Measurements from ENCODE around the gene SLC25A29.

Gene SLC25A29, protein sequence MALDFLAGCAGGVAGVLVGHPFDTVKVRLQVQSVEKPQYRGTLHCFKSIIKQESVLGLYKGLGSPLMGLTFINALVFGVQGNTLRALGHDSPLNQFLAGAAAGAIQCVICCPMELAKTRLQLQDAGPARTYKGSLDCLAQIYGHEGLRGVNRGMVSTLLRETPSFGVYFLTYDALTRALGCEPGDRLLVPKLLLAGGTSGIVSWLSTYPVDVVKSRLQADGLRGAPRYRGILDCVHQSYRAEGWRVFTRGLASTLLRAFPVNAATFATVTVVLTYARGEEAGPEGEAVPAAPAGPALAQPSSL

DNA sequence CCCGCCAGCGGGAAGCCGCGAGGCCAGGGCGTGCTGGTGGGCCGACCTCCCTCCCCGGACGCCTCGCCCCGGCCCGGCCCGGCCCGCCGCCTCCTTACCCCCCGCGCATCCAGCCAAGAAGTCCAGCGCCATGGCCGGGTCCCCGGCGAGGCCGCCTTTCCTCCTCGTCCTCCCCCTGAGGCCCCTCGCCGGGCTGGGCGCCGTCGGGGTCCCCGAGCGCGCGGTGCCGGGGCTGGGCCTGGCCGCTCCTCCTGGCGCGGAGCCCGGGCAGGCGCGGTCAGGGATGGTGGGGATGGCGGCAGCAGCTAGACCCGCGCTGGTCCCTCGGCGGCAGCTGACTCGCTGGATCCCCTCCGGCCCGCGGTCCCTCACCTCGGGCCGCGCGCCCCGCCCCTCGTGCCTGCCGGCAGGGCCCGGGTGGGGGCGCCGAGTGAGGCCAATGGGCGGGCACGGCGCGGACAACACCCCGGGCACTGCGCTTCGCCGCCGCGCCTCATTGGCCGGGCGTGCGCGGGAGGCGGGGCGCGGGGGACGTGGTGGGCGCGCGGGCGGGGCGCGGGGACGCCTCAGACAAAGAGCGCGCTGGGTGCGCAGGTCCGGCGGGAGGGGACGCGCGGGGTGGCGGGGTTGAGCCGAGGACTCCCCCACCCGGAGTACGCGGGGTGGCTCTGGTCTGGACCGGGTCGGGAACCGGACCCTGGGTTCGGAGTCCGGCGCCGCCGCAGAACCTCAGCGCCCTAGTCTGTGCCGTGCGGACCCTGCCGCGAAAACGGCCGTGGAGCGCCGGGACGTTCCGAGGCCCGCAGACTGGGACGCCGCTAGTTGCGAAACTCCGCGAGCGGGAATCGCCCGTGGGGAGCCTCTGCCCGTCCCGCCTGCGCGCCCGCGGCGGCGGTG is at the start of gene SLC25A29:
Gene SLC25A29, minus strand, starts transcription at position 344 of the 897 bp plus-strand sequence. Its CDS starts 212 bp downstream, at position 132.
- Histone ChIP-seq H3K4me3 (ENCODE audit: severe bottlenecking) (peak within 1 kb of the TSS; percentile 61), H3K36me3 (ENCODE audit: low read depth) (no peaks in the 10 kb centered on the region), H3K27ac (ENCODE audit: poor library complexity, severe bottlenecking) (peak within 1 kb of the TSS; percentile 55), H3K27me3 (ENCODE audit: insufficient read depth, poor library complexity, severe bottlenecking) (no peaks in the 10 kb centered on the region), H3K4me1 (ENCODE audit: insufficient read depth, poor library complexity, severe bottlenecking) (peaks cover 4% of the 10 kb centered on the region), H3K9me3 (ENCODE audit: severe bottlenecking) (no peaks in the 10 kb centered on the region)
- no peak for DNase-seq (ENCODE audit: low spot score)
- peak; percentile 77 for ATAC-seq (ENCODE audit: low read depth)
- TF ChIP-seq, protein P1, sequence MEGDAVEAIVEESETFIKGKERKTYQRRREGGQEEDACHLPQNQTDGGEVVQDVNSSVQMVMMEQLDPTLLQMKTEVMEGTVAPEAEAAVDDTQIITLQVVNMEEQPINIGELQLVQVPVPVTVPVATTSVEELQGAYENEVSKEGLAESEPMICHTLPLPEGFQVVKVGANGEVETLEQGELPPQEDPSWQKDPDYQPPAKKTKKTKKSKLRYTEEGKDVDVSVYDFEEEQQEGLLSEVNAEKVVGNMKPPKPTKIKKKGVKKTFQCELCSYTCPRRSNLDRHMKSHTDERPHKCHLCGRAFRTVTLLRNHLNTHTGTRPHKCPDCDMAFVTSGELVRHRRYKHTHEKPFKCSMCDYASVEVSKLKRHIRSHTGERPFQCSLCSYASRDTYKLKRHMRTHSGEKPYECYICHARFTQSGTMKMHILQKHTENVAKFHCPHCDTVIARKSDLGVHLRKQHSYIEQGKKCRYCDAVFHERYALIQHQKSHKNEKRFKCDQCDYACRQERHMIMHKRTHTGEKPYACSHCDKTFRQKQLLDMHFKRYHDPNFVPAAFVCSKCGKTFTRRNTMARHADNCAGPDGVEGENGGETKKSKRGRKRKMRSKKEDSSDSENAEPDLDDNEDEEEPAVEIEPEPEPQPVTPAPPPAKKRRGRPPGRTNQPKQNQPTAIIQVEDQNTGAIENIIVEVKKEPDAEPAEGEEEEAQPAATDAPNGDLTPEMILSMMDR (IDR thresholded peaks at IDR 0.05; ENCODE audit: poor library complexity, severe bottlenecking), result peak; percentile 11

DNA sequence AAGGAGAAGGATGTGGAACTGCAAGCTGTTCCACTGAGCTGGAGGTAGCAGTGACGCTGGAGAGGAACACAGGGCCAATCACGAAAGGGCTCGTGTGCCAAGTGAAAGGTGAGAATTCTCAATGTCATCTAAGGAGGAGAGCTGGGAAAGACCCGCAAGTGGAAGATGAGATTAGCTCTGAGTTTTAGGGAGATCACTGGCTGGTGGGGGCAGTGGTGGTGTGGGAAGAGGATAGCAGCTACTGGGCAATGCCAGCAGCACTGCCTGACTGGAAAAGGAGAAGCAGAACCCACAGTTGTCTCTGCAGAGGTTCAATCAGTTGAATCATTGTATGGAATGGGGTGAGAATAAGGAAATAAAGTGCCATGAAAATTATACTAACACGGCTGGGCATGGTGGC is 44.7 kb upstream of the SLC25A29 start:
- Histone ChIP-seq H3K9me3 (ENCODE audit: severe bottlenecking) (no peaks in the 10 kb centered on the region), H3K4me1 (ENCODE audit: insufficient read depth, poor library complexity, severe bottlenecking) (no peaks in the 10 kb centered on the region), H3K27ac (ENCODE audit: poor library complexity, severe bottlenecking) (no peak overlapping the region), H3K4me3 (ENCODE audit: severe bottlenecking) (no peak overlapping the region), H3K36me3 (ENCODE audit: low read depth) (peaks cover 94% of the 10 kb centered on the region), H3K27me3 (ENCODE audit: insufficient read depth, poor library complexity, severe bottlenecking) (no peaks in the 10 kb centered on the region)
- TF ChIP-seq, protein P1 (IDR thresholded peaks at IDR 0.05; ENCODE audit: poor library complexity, severe bottlenecking), result no peak
- ATAC-seq (ENCODE audit: low read depth) (no peak), DNase-seq (ENCODE audit: low spot score) (no peak)

DNA sequence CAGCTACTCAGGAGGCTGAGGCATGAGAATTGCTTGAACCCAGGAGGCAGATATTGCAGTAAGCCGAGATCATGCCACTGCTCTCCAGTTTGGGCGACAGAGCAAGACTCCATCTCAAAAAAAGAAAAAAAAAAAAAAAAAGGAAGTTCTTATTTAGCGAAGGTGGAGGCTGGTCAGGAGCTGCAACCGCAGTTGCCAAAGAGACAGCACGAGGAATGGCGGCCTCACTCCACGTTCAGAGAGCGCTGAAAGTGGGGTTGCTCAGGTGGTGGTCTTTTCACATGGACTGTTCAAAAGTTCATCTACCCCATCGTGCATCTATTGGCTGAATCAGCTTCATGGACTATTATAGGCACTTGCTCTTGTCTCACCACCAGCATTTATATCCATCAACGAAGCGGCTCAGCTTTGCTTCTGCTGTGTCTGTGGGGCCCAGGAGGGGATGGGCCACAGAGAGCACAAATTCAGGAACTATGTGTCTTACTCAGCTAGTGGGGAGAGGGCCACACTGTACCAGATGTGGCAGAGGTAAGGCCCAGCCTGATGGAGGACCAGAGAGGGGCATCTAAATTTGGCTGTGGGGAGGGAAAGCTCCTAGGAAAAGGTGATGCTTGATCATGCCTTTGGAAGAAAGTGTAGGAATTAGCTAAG is 44.2 kb upstream of the SLC25A29 start:
- TF ChIP-seq, protein P1 (IDR thresholded peaks at IDR 0.05; ENCODE audit: poor library complexity, severe bottlenecking), result no peak
- H3K27ac ChIP-seq (ENCODE audit: poor library complexity, severe bottlenecking), result no peak overlapping the region
- no peak for DNase-seq (ENCODE audit: low spot score)
- H3K27me3 ChIP-seq (ENCODE audit: insufficient read depth, poor library complexity, severe bottlenecking), result no peaks in the 10 kb centered on the region
- H3K9me3 ChIP-seq (ENCODE audit: severe bottlenecking), result no peaks in the 10 kb centered on the region
- H3K36me3 ChIP-seq (ENCODE audit: low read depth), result peaks cover 94% of the 10 kb centered on the region
- ATAC-seq (ENCODE audit: low read depth), result no peak
- no peak overlapping the region for H3K4me3 ChIP-seq (ENCODE audit: severe bottlenecking)
- no peaks in the 10 kb centered on the region for H3K4me1 ChIP-seq (ENCODE audit: insufficient read depth, poor library complexity, severe bottlenecking)

DNA sequence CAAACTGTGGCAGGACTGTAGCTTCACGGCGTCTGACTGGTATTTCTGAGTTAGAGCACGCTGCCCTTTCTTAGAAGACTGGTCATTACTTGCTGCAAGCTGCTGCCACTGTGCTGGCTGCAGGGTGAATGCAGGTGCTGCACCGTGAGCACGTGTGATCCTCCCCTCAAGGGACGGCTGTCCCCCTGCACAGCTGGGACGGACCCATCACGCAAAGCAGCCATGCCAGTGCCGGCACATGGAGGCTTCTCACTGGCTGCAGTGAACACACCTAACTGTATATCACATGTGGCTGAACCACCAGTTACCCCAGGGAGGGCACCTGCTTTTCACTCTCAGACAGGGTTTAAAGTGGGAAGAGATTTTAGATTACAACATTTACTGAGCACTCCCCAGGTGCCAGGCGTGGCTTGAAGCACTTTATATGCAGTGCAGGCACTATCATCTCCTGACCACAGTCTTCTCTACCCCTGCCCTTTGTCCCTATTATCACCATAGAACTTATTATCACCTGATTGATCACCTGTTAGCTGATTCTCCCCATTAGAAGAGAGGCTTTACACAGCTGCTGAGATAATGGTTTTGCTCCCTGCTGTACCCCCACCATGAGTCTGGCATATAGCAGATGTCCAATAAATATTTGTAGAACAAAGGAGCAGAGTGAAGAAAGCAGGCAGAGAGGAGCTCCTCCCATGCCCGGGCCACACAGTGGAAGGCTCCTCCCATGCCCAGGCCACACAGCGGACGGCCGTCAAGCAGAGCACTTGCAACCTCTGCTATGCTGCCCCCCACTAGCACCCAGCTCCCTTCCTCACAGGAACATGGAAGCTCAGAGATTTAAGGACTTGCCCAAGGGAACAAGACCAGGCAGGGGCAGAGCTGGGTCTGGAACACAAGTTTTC is 42.8 kb upstream of the SLC25A29 start:
- H3K27ac ChIP-seq (ENCODE audit: poor library complexity, severe bottlenecking), result no peak overlapping the region
- no peak overlapping the region for H3K4me3 ChIP-seq (ENCODE audit: severe bottlenecking)
- no peaks in the 10 kb centered on the region for H3K27me3 ChIP-seq (ENCODE audit: insufficient read depth, poor library complexity, severe bottlenecking)
- ATAC-seq (ENCODE audit: low read depth) (no peak), DNase-seq (ENCODE audit: low spot score) (no peak)
- TF ChIP-seq, protein P1 (IDR thresholded peaks at IDR 0.05; ENCODE audit: poor library complexity, severe bottlenecking), result no peak
- H3K36me3 ChIP-seq (ENCODE audit: low read depth), result peaks cover 81% of the 10 kb centered on the region
- H3K9me3 ChIP-seq (ENCODE audit: severe bottlenecking), result no peaks in the 10 kb centered on the region
- no peaks in the 10 kb centered on the region for H3K4me1 ChIP-seq (ENCODE audit: insufficient read depth, poor library complexity, severe bottlenecking)
